Progenitor cell of endocrine pancreas (in vitro differentiated cells): Measurements from ENCODE around the gene IFNA8. TPM values are rescaled to one million over a fixed set of nuclear protein-coding genes. Genes with fewer than 3 reads are reported as not detected.

ENCODE experiments used
- DNase-seq: peaks from one replicate; pipeline ENCODE4 v3.0.0; 2021; ENCODE audit warnings: low spot score; ENCODE audit not compliant: unreplicated experiment
- H3K27ac Mint-ChIP-seq: 2 replicates; pipeline ENCODE4 v1.8.0; 2021; ENCODE audit warnings: mild to moderate bottlenecking, moderate library complexity, mixed read lengths
- H3K27me3 Mint-ChIP-seq: 2 replicates; pipeline ENCODE4 v1.8.0; 2021; ENCODE audit warnings: mixed read lengths
- H3K36me3 Mint-ChIP-seq: 2 replicates; pipeline ENCODE4 v1.8.0; 2022; ENCODE audit warnings: mixed read lengths; ENCODE audit not compliant: insufficient read depth
- H3K4me1 Mint-ChIP-seq: 2 replicates; pipeline ENCODE4 v1.8.0; 2021; ENCODE audit warnings: low read depth, mixed read lengths
- H3K4me3 Mint-ChIP-seq: 2 replicates; pipeline ENCODE4 v1.8.0; 2021; ENCODE audit warnings: low read depth, mild to moderate bottlenecking, moderate library complexity, mixed read lengths
- H3K9me3 Mint-ChIP-seq: 2 replicates; pipeline ENCODE4 v1.8.0; 2021; ENCODE audit warnings: low read depth, mixed read lengths
- CTCF ChIP-seq: fragments of 200-600 bp; sonication (generic); IDR thresholded peaks from one replicate; pipeline ENCODE4 v1.5.0; 2021; ENCODE audit warnings: antibody characterized with exemption, mild to moderate bottlenecking; ENCODE audit not compliant: unreplicated experiment
- total RNA-seq: library from RNA; stranded (reverse); gene quantifications from 2 replicates; pipeline ENCODE4 v1.2.1, GENCODE V29; 2021

IFNA8 gene
- total RNA-seq, 1 donor from 2014 or later: not detected

- no peaks in the 10 kb centered on the region for H3K9me3 Mint-ChIP-seq
- no peak overlapping the region for H3K4me3 Mint-ChIP-seq
- no peak for DNase-seq
- peaks cover 4% of the 10 kb centered on the region for H3K27me3 Mint-ChIP-seq
- no peaks in the 10 kb centered on the region for H3K36me3 Mint-ChIP-seq
- H3K4me1 Mint-ChIP-seq: peaks cover 20% of the 10 kb centered on the region
- H3K27ac Mint-ChIP-seq: no peak overlapping the region
- no peak for TF ChIP-seq CTCF
Observed at GRCh38 chr9:21383627-21384026, 25.3 kb upstream of the IFNA8 start.

GRCh38 chr9:21385131-21385670, 23.7 kb upstream of the IFNA8 start, which contains the start of gene IFNA2:
TSS of gene IFNA2 (minus strand) at chr9:21385398. CDS start at chr9:21385329, 69 bp downstream.
- Mint-ChIP-seq H3K36me3 (no peaks in the 10 kb centered on the region), H3K9me3 (no peaks in the 10 kb centered on the region), H3K27ac (no peak within 1 kb of the TSS), H3K4me1 (peaks cover 20% of the 10 kb centered on the region), H3K27me3 (peaks cover 5% of the 10 kb centered on the region), H3K4me3 (no peak within 1 kb of the TSS)
- DNase-seq: no peak
- no peak for TF ChIP-seq CTCF

GRCh38 chr9:21392270-21392669, 16.6 kb upstream of the IFNA8 start:
- Mint-ChIP-seq H3K27me3 (peaks cover 39% of the 10 kb centered on the region), H3K27ac (no peak overlapping the region), H3K4me3 (no peak overlapping the region), H3K36me3 (no peaks in the 10 kb centered on the region), H3K4me1 (peaks cover 1% of the 10 kb centered on the region), H3K9me3 (no peaks in the 10 kb centered on the region)
- peak; percentile 51 for TF ChIP-seq CTCF
- no peak for DNase-seq

- no peaks in the 10 kb centered on the region for H3K9me3 Mint-ChIP-seq
- H3K4me1 Mint-ChIP-seq: peaks cover 1% of the 10 kb centered on the region
- peak overlapping the region; percentile 66 for H3K4me3 Mint-ChIP-seq
- peak; percentile 68 for DNase-seq
- H3K27me3 Mint-ChIP-seq: peaks cover 61% of the 10 kb centered on the region
- TF ChIP-seq CTCF: peak; percentile 92
- H3K36me3 Mint-ChIP-seq: no peaks in the 10 kb centered on the region
- peak overlapping the region; percentile 3 for H3K27ac Mint-ChIP-seq
Observed at GRCh38 chr9:21395778-21396717, 12.9 kb upstream of the IFNA8 start.

- Mint-ChIP-seq H3K4me1 (peaks cover 6% of the 10 kb centered on the region), H3K27me3 (peaks cover 62% of the 10 kb centered on the region), H3K9me3 (no peaks in the 10 kb centered on the region), H3K27ac (no peak overlapping the region), H3K36me3 (no peaks in the 10 kb centered on the region), H3K4me3 (no peak overlapping the region)
- no peak for DNase-seq
- TF ChIP-seq CTCF: no peak
Observed at GRCh38 chr9:21398955-21399489, 9.9 kb upstream of the IFNA8 start.
